HTR-8/SVneo (cell line): ENCODE measurements around the gene ESCO1.
A peak's percentile ranks its signal among the peaks of the same experiment; 100 is the strongest.
"Not testable (repeated sequence)": the region's sequence is repeated elsewhere in the genome, so short reads cannot be mapped to it uniquely, and the experiment has no call there.

Source experiments
- DNase-seq: peaks from one replicate; pipeline ENCODE4 v3.0.0; 2011; ENCODE audit warnings: low spot score, mixed read lengths; ENCODE audit not compliant: insufficient read length
- FAIRE-seq: peaks from 2 replicates; lab custom pipeline; 2011; peaks lifted over from hg19 to GRCh38; lab: Jason Lieb, UNC

The ESCO1 gene

GRCh38 chr18:21600526-21601410 is at the start of gene ESCO1:
ESCO1 (minus strand) TSS chr18:21600704; CDS start chr18:21574843, 25,861 bp downstream.
- DNase-seq = peak; percentile 96
- peak; percentile 99 for FAIRE-seq

GRCh38 chr18:21640375-21640774 is 39.9 kb upstream of the ESCO1 start:
- not testable (repeated sequence) for DNase-seq, FAIRE-seq

GRCh38 chr18:21638822-21639221 is 38.3 kb upstream of the ESCO1 start:
- no peak for DNase-seq
- FAIRE-seq = no peak

GRCh38 chr18:21636769-21637168 is 36.3 kb upstream of the ESCO1 start:
- FAIRE-seq (no peak), DNase-seq (no peak)

- no peak for FAIRE-seq
- DNase-seq = no peak
Observed at GRCh38 chr18:21634588-21635199, 34.2 kb upstream of the ESCO1 start.

- no peak for DNase-seq
- FAIRE-seq = no peak
Observed at GRCh38 chr18:21632393-21632792, 31.9 kb upstream of the ESCO1 start.

- FAIRE-seq (no peak), DNase-seq (no peak)
Observed at GRCh38 chr18:21629089-21629832, 28.8 kb upstream of the ESCO1 start.

- not testable (repeated sequence) for FAIRE-seq, DNase-seq
Observed at GRCh38 chr18:21621640-21622039, 21.1 kb upstream of the ESCO1 start.

- FAIRE-seq (peak; percentile 74), DNase-seq (peak; percentile 91)
Observed at GRCh38 chr18:21612125-21613039, 11.9 kb upstream of the ESCO1 start, which contains the start of gene SNRPD1. SNRPD1 (plus strand) TSS chr18:21612314; CDS start chr18:21612430, 116 bp downstream.

GRCh38 chr18:21611401-21612124 is 11.1 kb upstream of the ESCO1 start:
- DNase-seq, FAIRE-seq: not testable (repeated sequence)

- no peak for FAIRE-seq
- no peak for DNase-seq
Observed at GRCh38 chr18:21605213-21605612, 4.7 kb upstream of the ESCO1 start.

- DNase-seq (no peak), FAIRE-seq (no peak)
Observed at GRCh38 chr18:21604671-21605070, 4.2 kb upstream of the ESCO1 start.

GRCh38 chr18:21602299-21602587 is 1.7 kb upstream of the ESCO1 start:
- FAIRE-seq (no peak), DNase-seq (no peak)

- DNase-seq = peak; percentile 32
- FAIRE-seq = no peak
Observed at GRCh38 chr18:21599585-21600525, 649 bp downstream of the ESCO1 start.

GRCh38 chr18:21598726-21599584 is 1.5 kb downstream of the ESCO1 start:
- no peak for FAIRE-seq

GRCh38 chr18:21597620-21598019 is 2.9 kb downstream of the ESCO1 start:
- no peak for DNase-seq
- no peak for FAIRE-seq

More at GRCh38 chr18:21598726-21599584, 1.5 kb downstream of the ESCO1 start:
- DNase-seq = no peak
